SU-DHL-6 (cell line): ENCODE measurements around the gene COL26A1.

Experiments
- EZH2phosphoT487 ChIP-seq: fragments of 200-600 bp; sonication (generic), shearing (Covaris generic); conservative IDR thresholded peaks from 2 replicates; pipeline ENCODE4 v1.6.1; 2018; ENCODE audit warnings: mild to moderate bottlenecking, antibody characterized with exemption, low read length, moderate library complexity, mixed read lengths
- TF ChIP-seq, protein P1 (sequence below): fragments of 200-600 bp; sonication (generic); IDR thresholded peaks from one replicate; pipeline ENCODE4 v1.5.1; 2017; ENCODE audit warnings: antibody characterized with exemption, mild to moderate bottlenecking, low read length, moderate library complexity; ENCODE audit not compliant: insufficient read depth, poor library complexity, severe bottlenecking

DNA sequence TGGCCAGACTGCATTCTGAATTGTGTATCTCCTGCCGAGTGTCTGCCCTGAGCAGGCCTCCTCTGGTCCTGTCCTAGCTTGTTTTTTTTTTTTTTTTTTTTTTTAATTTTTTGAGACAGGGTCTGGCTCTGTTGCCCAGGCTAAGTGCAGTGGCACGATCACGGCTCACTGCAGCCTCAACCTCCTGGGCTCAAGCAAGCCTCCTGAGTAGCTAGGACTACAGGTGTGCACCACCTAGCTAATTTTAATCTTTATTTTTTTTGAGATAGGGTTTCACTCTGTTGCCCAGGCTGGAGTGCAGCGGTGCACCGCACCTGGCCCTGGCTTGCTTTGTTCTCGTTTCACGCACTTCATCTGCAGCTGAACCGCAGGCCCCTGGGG is 23.5 kb downstream of the COL26A1 start:
- TF ChIP-seq, protein P1, sequence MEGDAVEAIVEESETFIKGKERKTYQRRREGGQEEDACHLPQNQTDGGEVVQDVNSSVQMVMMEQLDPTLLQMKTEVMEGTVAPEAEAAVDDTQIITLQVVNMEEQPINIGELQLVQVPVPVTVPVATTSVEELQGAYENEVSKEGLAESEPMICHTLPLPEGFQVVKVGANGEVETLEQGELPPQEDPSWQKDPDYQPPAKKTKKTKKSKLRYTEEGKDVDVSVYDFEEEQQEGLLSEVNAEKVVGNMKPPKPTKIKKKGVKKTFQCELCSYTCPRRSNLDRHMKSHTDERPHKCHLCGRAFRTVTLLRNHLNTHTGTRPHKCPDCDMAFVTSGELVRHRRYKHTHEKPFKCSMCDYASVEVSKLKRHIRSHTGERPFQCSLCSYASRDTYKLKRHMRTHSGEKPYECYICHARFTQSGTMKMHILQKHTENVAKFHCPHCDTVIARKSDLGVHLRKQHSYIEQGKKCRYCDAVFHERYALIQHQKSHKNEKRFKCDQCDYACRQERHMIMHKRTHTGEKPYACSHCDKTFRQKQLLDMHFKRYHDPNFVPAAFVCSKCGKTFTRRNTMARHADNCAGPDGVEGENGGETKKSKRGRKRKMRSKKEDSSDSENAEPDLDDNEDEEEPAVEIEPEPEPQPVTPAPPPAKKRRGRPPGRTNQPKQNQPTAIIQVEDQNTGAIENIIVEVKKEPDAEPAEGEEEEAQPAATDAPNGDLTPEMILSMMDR: no peak
- TF ChIP-seq EZH2phosphoT487: no peak
